NCI-H345 treated with DMSO at 0.1 percent for 48 hours (cell line): ENCODE data around the gene BLM.

Source experiments
- DNase-seq: peaks from one replicate; lab custom pipeline; 2025; ENCODE audit not compliant: unreplicated experiment; lab: John Stamatoyannopoulos, UW

Gene BLM

DNA sequence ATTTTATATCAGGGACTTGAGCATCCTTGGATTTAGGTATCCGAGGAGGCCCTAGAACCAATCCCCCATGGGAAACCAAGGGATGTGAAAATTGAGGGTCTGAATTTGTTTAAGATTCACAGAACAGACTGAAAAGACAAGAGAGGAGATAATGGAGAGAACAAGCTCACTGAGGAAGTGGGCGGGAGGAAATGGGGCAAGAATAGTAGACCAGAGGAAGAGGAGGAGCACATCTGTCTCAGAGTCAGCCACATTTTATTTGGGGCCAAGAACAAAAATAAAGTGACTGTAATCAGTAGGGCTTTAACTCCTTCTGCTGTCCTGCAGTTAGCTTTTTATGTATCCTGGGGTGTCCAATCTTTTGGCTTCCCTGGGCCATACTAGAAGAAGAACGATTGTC is 63.8 kb downstream of the BLM start:
- no peak for DNase-seq

DNA sequence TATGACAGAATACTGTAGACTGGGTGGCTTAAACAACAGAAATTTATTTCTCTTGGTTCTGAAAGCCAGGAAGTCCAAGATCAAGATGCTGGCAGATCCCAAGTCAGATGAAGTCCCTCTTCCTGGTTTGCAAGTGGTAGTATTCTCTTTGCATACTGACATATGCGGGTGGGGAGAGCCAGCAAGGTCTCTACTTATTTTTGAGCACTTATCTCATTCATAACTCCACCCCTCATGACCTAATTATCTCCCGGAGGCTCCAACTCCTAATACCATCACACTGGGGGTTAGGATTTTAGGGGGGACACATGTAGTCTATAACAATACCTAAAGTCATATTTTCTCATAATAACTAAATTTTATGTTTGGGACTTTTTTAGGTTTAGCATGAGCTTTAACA is 65.3 kb downstream of the BLM start:
- no peak for DNase-seq

DNA sequence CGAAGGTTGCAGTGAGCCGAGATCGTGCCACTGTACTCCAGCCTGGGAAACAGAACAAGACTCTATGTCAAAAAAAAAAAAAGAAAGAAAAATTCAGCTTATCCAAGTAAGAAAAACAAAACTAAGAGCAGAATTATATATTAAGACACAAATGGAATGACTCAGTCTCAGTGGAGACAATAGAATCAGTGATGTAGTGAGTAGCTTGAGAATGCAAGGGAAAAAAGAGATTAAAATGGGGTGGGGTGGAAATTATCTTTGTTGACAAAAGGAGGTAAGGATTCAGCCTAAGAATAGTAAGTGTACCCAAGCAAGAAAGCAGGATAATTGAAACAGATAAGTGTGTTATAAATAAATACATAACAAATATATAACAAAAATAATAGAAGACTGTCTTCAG is 70.7 kb downstream of the BLM start:
- DNase-seq, result no peak

DNA sequence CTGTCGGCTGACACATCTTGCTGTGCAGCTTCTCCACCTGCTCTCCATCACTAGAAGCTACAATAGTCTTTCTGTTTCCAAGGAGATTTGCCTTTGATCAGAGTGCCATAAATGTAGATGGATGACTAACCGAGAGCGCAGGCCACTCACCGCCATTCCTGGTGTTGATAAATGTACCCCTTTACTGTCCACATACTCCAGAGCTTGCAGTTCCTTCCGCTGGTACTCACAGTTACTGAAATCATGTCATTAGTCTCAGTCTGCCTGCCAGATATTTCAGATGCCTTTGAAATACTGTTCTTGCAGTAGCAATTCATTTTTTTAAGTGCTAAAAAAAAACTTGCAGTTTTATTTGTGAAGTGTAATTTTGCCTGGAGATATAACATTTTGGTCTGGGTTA is 72.3 kb downstream of the BLM start:
- no peak for DNase-seq

DNA sequence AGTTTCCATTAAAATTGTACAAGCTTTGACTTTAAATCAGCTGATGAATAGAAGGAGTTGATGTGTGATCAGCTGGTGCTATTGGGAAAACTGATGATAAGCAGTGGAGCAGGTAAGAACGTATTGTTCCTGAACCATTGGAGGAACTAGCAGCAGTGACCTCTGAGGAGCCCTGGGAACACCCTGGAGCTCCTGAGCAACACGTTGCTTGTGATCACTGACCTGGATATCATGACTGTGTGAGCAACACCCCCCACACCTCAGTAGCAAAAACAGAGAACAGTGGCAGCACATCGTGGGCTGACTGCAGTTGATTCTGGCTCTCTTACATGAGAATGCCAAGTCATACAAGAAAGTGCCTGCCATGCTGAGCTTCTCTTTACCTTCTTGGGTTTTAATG is 72.9 kb downstream of the BLM start:
- DNase-seq, result no peak

DNA sequence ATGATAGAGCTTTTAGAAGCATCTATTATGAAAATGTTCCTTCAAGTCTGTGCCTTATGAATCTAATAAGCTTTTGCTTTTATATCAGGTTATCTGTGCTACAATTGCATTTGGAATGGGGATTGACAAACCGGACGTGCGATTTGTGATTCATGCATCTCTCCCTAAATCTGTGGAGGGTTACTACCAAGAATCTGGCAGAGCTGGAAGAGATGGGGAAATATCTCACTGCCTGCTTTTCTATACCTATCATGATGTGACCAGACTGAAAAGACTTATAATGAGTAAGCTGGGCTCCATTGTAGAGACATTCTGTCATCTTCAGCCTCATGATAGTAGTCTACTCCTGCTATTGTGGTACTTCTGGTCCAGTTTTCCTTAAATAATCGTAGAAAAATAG is 73.4 kb downstream of the BLM start:
- DNase-seq, result no peak

DNA sequence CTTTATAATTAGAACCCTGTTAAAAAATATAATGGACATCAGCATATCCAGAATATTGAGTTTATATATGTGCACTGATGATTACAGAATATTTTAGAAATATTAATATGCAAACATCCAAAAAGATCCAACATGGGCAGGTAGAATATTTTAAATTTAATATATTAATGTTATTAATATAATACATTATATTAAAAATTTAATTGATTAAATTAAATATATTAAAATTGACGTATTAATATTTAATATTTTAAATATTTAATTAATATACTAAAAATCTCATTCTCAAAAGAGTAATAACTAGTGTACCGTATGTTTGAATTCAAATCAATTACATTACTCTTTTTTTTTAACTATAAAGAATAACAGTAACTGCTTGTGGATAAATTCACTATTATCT is 77.4 kb downstream of the BLM start:
- DNase-seq, result no peak

DNA sequence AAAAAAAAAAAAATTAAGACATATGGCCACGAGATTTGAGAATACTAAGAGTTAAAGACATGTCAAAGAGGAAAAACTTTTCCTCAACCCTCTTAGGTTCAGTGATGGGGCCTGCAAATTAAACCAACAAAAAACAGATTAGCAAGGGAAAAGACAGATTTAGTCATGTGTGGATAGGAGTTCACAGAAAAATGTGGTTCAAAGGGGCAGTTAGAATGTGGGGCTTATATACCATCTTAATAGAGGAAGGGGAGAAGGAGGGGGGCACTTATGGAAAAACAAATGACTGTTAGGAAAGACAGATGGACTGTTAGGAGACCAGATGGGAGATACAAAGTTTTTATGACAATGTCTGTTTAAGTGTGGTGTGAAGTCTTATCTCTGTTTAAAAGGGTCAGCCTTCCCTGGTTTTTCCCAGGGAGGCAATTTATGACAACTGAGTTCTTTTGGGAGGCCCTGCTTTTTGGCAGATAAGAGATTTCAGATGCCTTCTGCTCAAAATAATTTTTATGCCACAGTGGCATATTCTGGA is 82.6 kb downstream of the BLM start:
- no peak for DNase-seq

DNA sequence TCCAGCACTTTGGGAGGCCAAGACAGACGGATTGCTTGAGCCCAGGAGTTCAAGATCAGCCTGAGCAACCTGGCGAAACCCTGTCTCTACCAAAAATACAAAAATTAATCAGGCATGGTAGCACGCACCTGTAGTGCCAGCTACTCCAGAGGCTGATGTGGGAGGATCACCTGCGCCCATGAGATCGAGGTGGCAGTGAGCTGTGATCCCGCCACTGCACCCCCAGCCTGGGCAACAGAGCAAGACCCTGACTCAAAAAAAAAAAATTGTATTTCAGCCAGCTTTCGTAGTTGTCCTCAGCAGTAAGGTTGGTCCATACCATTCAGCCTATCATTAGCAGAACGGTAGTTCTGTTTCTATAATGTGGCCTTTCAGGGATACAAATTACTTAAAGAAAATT is 84.7 kb downstream of the BLM start:
- no peak for DNase-seq

DNA sequence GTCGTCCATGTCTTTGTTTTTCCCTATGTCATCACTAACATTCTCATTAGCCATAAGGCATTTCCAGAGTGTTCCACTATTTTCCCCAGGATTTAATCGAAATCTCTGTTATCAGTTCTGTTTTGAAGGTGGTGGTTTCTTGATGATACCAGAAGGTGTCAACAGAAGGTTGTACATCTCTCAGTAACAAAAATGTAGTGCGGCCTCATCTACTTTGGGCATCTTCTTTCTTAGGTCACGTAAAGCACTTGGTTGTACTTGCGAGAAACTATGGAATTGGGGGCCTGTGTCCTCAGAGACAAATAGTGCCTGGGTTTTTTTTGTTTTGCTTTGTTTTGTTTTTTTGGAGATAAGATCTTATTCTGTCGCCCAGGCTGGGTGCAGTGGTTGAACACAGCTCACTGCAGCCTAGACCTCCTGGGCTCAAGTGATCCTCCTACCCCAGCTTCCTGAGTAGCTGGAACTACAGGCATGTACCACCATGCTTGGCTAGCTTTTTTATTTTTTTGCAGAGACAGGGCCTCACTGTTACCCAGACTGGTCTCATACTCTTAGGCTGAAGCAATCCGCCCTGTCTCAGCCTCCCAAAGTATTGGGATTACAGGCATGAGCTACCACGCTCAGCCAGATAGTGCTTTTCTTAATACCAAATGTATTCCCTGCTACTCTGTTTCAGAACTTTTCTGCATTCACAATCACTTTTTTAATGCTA is 90.1 kb downstream of the BLM start:
- DNase-seq, result no peak

DNA sequence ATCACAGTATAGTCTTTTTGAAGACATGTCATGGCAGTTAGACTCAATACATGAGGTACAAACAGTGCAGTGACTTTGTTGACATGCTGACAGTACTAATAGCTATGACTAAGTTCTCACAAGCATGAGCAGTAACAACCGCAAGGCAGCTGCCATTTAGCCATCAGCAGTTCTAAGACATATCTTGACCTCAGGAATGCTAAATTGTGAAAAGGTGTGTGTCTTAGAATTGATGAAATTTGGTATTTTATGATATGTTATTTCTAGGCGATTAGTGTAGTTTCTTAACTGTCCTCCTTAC is 90.6 kb downstream of the BLM start:
- no peak for DNase-seq

DNA sequence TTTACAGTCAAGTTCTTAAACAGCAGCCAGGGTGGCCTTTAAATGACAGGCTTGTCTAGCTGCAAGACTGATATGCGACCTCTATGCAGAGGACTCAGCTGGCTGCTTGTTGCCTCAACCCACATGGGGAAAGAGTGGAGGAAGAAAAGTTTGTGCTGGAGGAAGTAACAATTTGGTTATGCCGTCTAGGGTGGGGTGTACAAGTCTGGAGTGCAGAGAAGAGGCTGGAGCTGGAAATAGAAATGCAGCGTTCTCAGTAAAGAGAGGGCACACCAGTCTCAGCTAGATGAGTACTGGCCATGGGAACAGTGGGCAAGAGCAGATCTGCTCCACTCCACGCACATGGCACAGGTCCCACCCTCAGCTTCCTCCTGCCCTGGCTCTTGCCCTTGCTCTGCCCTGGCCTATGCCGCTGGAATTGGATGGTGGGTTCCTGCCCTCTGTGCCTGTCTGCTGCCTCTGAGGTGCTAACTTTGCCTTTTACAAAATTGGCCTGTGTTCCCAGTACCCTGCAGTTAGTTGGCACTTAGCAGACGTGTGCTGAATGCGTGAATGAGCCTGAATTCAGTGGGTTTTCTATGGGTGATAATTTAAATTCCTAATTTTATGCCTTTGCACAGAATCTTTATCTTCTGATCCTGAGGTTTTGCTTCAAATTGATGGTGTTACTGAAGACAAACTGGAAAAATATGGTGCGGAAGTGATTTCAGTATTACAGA is 91.5 kb downstream of the BLM start:
- no peak for DNase-seq

DNA sequence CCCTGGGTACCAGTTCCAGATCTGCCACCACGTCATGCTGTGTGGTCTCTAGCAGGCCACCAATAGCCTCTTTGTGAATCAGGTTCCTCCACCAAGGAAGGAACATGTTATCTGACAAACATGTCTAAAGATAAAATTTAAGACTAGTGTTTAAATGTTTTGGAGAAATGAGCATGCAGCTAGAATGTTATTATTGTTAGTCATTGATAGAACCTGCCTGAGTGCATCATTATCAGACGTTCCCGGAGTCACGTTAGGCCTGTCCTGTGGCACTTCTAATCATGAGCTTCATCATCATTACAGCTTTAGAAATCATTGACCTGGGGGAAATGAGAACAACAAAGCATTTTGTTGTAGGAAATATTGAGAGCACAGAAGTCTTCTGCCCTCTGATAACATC is 92.4 kb downstream of the BLM start:
- no peak for DNase-seq

DNA sequence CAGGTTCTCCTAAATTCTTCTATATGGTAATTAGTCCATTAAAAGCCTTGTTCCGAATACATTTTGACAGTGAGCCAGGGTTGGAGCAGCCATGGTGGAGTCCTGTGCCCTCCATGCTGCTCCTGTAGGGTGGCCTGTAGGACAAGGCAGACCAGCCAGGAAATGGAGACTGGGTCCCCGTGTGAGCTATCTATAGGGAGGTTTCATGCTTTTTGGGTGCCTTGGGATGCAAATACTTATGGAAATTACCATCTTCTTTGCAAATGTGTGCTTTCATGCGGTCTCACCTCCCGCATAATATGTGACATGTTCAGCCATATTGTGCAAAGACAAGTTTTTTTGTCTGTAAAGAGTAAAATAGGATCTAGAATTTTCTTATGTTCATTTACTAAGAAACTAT is 93.2 kb downstream of the BLM start:
- no peak for DNase-seq

DNA sequence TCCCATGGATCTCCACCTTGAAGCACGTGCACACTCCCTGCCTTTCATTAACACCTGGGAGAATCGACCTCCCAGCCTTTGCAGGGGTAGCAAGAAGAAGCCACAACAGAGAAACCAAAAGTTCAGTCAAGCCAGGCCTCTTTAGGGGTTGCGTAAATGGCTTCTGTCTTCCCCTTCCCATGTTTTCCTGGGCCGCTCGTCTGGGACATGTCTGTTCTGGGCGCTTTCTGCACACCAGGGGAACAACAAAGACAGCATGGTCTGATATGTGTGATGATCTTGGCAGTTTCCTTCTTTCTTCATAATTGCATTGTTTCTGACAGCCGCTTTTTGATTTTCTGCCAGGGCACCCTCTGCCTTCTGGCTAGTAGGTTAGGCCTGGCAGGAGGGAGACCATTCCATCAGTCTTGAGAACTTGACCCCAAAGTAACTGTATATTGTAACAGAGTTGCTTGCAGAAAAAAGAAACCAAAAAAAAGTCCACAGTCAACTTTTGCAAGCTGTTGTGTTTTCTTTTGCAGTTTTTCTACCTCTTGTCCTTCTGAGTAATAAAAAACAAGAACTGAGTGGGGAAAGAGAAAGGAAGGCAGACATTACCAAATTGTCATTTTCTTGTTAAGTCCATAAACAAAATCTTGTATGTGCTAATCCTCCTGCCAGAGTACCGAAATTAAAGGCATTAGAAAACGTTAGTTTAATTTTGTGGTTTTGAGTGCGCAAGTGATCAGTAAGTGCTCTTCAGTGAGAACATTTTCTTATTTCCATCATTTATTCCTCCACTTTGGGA is 95.2 kb downstream of the BLM start:
- DNase-seq, result no peak

DNA sequence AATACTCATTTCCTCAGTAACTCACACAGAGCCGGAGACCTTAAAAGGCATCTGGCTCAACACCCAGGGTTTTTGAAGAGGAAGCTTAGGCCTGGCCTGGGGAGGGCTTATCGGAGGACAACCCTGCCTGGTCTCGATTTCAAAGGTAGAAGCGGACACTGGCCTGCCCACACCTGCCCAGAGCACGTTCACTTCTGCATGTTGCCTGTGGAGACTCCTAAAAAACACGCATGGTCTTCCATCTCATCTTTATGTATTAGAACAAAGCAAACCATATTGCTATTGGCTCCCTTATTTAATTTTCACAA is 95.8 kb downstream of the BLM start:
- DNase-seq, result no peak

DNA sequence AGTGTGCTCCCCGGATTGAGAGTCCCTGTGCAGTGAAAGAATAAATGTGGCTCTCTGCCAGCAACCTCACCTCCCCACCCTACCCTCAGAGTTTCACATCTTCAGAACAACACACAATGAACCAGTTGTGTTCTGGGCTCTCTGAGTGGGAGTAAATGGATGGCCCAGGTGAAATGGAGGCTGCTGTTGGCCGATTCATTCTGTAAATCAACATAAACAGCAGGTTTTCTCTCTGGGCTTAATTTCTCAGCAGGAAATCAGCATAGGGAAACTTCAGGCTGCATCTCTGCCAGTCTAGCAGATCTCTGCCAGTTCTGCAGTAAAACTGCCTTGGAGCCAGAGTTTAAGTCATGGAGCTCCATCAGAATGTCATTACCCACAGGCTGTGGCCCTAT is 96.6 kb downstream of the BLM start:
- DNase-seq, result peak; percentile 58

DNA sequence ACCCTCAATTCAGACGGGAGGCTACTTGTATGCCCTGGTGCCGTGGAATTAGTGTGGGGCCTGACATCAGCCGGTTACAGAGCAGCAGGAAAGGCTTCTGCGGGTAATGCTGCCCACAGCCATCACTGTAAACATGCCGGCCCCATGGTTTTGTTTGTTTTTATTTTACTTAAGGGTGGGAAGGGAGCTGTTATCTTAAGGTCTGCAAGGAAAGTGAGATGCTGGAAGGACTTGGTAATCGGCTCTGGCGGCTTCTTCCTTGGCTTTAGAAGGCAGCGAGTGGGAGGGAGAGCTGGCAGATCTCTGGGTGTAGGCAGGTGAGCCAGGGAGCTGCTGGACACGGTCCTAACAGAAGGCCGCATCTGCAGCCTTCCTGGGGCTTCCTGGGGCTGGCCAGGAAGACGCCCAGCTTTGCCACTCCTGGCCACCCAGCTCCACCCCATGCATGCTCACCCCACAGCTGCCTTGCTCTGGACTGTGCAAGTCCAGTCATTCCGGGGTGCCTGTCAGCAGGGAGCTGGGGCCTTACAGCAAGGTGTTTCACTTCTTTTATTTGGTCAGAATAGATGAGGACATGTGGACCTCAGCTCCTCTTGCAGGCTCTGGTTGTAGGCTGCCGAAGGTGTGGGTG is 97.2 kb downstream of the BLM start:
- DNase-seq, result no peak

DNA sequence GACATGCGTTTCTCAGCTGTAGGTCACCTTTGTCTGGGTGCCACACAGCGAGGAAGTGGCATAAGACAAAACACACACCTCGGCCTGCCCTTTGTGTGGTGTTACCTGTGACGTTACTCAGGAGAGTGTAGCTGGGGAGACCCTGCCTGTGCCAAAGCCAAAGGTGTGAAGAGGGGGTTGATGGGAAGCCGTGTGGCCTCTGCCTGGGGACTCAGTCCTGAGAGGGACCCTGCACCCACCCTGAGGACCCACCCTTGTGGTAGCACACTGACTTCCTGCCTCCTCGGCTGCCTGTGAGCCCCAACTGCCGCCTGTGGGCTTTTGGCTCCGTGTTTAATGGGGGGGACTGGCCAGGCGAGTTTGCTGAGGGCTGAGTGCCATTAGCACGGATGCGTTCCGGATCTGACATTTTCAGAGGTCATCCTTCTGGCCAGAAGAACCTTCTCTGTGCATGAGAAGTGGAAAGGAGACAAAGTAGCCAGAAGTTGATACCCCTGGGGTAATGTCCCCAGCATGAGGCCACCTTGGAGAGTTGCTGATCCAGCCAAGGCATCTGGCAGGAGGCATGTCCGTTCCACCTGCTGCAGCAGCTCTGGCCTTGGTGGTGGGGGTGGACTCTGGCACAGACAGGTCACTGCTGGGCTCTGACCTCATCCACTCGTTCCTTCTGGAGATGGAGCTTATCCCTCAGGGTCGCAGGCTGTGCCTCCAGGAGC is 99.4 kb downstream of the BLM start:
- no peak for DNase-seq

DNA sequence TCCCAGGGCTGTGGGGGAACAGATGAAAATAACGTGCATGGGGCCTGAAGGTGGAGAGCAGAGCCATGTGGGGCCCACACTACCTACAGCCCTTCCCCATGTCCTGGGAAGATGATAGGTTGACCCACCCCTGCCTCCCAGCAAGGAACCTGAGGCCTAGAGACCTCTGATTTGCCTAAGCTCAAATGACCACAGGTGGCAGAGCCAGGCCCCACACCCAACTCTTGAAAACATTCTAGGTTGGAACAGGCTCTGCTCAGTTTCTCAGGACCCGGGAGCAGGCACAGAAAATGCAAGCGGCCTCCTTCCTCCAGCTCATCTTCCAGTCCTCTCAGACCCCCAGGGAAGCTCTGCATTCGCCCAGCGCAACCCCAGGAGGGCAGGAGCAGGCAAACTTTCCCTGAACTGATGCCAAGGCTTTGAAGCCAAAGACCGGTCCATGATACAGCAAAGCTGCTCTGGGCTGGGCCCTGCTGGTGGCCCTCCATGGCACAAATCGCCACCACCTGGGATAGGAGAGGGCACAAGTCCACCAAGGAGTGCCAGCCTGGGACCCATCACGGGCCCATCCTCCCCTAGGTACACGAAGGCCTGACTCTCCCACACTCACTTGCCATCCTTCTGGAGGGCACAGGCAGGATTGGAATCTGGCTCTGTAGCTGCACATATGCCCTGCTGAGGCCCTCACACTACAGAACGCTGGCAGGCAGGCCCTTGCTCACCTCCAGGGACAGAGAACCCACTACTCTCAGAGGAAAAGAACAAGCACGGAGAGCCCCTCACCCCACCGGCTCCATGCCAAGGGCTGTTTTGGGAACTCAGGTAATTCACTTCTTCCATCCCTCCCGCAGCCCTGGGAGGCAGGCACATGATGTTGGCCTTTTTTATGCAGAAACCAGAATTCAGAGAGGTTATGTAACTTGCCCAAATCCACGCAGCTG is 100.2 kb downstream of the BLM start:
- no peak for DNase-seq
